Endothelial cell of umbilical vein (primary cell): ENCODE data around the gene KRTAP10-9. TPM values are rescaled to one million over a fixed set of nuclear protein-coding genes. Genes with fewer than 3 reads are reported as not detected.

Experiments
- BruUV-seq: library from RNA; stranded (reverse); fragments of 400-500 nt; replicated peaks from 2 replicates; lab custom pipeline; 2021; lab: Mats Ljungman, UMichigan
- CTCF ChIA-PET: fragments of 300-600, 350-600 bp; sonication (Branson Sonifier 250); formaldehyde crosslinking; loops from one replicate; lab custom pipeline; 2021; ENCODE audit warnings: antibody characterized with exemption, inconsistent platforms; lab: Charles Lee
- POLR2A ChIA-PET: fragments of 300-600, 350-600 bp; sonication (Branson Sonifier 250); formaldehyde crosslinking; loops from one replicate; lab custom pipeline; 2021; ENCODE audit warnings: antibody characterized with exemption, inconsistent platforms; lab: Charles Lee
- DNase-seq: peaks from one replicate; pipeline ENCODE4 v3.0.0-alpha.2; 2011; ENCODE audit warnings: low read depth, low spot score
- FAIRE-seq: peaks from 2 replicates; lab custom pipeline; 2011; peaks lifted over from hg19 to GRCh38; lab: Jason Lieb, UNC
- H2AFZ ChIP-seq: 2 replicates; pipeline ENCODE4 v1.6.0; 2012; ENCODE audit warnings: low read depth, low read length, control low read depth, inconsistent platforms
- H3K27ac ChIP-seq: 2 replicates; pipeline ENCODE4 v1.5.1; 2011; ENCODE audit warnings: low read depth, mild to moderate bottlenecking, control low read depth, low read length, moderate library complexity; ENCODE audit not compliant: insufficient read depth
- H3K27me3 ChIP-seq, 2 experiments: 2 replicates each; pipeline versions ENCODE4 v1.6.0 to v1.6.1; 2011; ENCODE audit warnings: low read length in 2 of 2, mixed read lengths in 1 of 2; ENCODE audit not compliant: control insufficient read depth in 2 of 2, insufficient read depth in 2 of 2
- H3K36me3 ChIP-seq, 2 experiments: 2 replicates in 1 of 2; 3 replicates in 1 of 2; pipeline ENCODE4 v1.5.1; 2011; ENCODE audit warnings: low read length in 2 of 2, mild to moderate bottlenecking in 1 of 2, moderate library complexity in 1 of 2; ENCODE audit not compliant: control insufficient read depth in 2 of 2, insufficient read depth in 2 of 2; ENCODE audit errors: extremely low read depth in 1 of 2
- H3K4me1 ChIP-seq: 3 replicates; pipeline ENCODE4 v1.5.1; 2011; ENCODE audit warnings: mild to moderate bottlenecking, low read length; ENCODE audit not compliant: control insufficient read depth, insufficient read depth; ENCODE audit errors: extremely low read depth
- H3K4me2 ChIP-seq: 2 replicates; pipeline ENCODE4 v1.6.1; 2011; ENCODE audit warnings: low read length, control low read depth, mixed read lengths; ENCODE audit not compliant: insufficient read depth
- H3K4me3 ChIP-seq, 3 experiments: fragments of 200-600 bp in 1 of 3; sonication (generic), shearing (Covaris generic) in 1 of 3; replicated peaks in 1 of 3; 2 replicates each; pipeline ENCODE4 v1.5.1; 2011 to 2016; ENCODE audit warnings: control low read depth in 3 of 3, low read length in 3 of 3, mild to moderate bottlenecking in 2 of 3, inconsistent platforms in 1 of 3, low read depth in 1 of 3, moderate library complexity in 1 of 3; ENCODE audit not compliant: insufficient read depth in 1 of 3
- H3K79me2 ChIP-seq: 2 replicates; pipeline ENCODE4 v1.6.0; 2012; ENCODE audit warnings: low read length, inconsistent platforms; ENCODE audit not compliant: control insufficient read depth, insufficient read depth
- H3K9ac ChIP-seq: replicated peaks from 2 replicates; pipeline ENCODE3; 2011; ENCODE audit warnings: low read length, control low read depth; ENCODE audit not compliant: insufficient read depth; ENCODE audit errors: extremely low read depth
- H3K9me1 ChIP-seq: replicated peaks from 3 replicates; pipeline ENCODE4 v1.6.0; 2011; ENCODE audit warnings: mild to moderate bottlenecking, low read length; ENCODE audit not compliant: control insufficient read depth, insufficient read depth; ENCODE audit errors: extremely low read depth
- H3K9me3 ChIP-seq: replicated peaks from 2 replicates; pipeline ENCODE4 v1.5.1; 2012; ENCODE audit warnings: low read length, inconsistent platforms; ENCODE audit not compliant: control insufficient read depth, insufficient read depth
- H4K20me1 ChIP-seq: replicated peaks from 2 replicates; pipeline ENCODE3; 2011; ENCODE audit warnings: mild to moderate bottlenecking, low read length; ENCODE audit not compliant: control insufficient read depth, insufficient read depth; ENCODE audit errors: extremely low read depth
- CTCF ChIP-seq, 2 donors: IDR thresholded peaks; 1 replicate in 1 of 2; 2 replicates in 1 of 2; pipeline ENCODE4 v1.5.1; 2011; ENCODE audit warnings: low read length in 2 of 2, mild to moderate bottlenecking in 2 of 2, moderate library complexity in 2 of 2, control low read depth in 1 of 2, inconsistent platforms in 1 of 2, low read depth in 1 of 2; ENCODE audit not compliant: insufficient read depth in 1 of 2; ENCODE audit errors: extremely low read depth in 1 of 2
- EZH2 ChIP-seq: IDR thresholded peaks from 2 replicates; pipeline ENCODE4 v1.6.1; 2012; ENCODE audit warnings: borderline replicate concordance, low read depth, mild to moderate bottlenecking, moderate library complexity, low read length, inconsistent platforms; ENCODE audit not compliant: severe bottlenecking
- FOS ChIP-seq: IDR thresholded peaks from 2 replicates; pipeline ENCODE4 v1.6.1; 2011; ENCODE audit warnings: mild to moderate bottlenecking, low read length, moderate library complexity, borderline replicate concordance; ENCODE audit not compliant: insufficient read depth
- GATA2 ChIP-seq: IDR thresholded peaks from 2 replicates; pipeline ENCODE4 v1.7.0; 2011; ENCODE audit warnings: low read depth, mild to moderate bottlenecking, moderate library complexity, mixed read lengths, low read length; ENCODE audit not compliant: insufficient read length, insufficient read depth
- JUN ChIP-seq: IDR thresholded peaks from 2 replicates; pipeline ENCODE4 v1.6.1; 2011; ENCODE audit warnings: borderline replicate concordance, low read depth; ENCODE audit not compliant: insufficient read length, insufficient read depth
- MYC ChIP-seq: IDR thresholded peaks from one replicate; pipeline ENCODE4 v1.6.1; 2011; ENCODE audit warnings: mild to moderate bottlenecking, low read depth, low read length
- POLR2A ChIP-seq: IDR thresholded peaks from 2 replicates; pipeline ENCODE4 v1.6.1; 2012; ENCODE audit warnings: low read depth, mild to moderate bottlenecking, control low read depth, low read length
- POLR2AphosphoS5 ChIP-seq: IDR thresholded peaks from 2 replicates; pipeline ENCODE4 v1.6.1; 2012; ENCODE audit warnings: low read depth, mild to moderate bottlenecking, control low read depth, low read length, moderate library complexity; ENCODE audit not compliant: insufficient read depth
- dilution Hi-C: fragments of 300-500 bp; cut with MboI; formaldehyde crosslinking; loops from one replicate; pipeline ENCODE4 v1.15.0; 2019; ENCODE audit warnings: low sequenced_read_pairs; ENCODE audit not compliant: extremely low pct_ligation_motif_present
- intact Hi-C: fragments of 100-400 bp; cut with micrococcal nuclease; formaldehyde crosslinking; loops from one replicate; pipeline ENCODE4 v1.10.0; 2022
- polyA plus RNA-seq, 4 experiments: library from polyadenylated mRNA; depleted of rRNA in 3 of 4; stranded (reverse) in 3 of 4; unstranded in 1 of 4; fragments of >200 nt; gene quantifications; 2 replicates each; pipeline versions ENCODE4 v1.2.1 to v1.2.3, GENCODE V29; 2011 to 2012; ENCODE audit warnings: missing spikeins in 1 of 4
- total RNA-seq: library from RNA; stranded (reverse); gene quantifications from 2 replicates; pipeline ENCODE4 v1.2.3, GENCODE V29; 2021
- TF ChIP-seq, protein P1 (sequence below): IDR thresholded peaks from 2 replicates; pipeline ENCODE4 v1.6.1; 2011; ENCODE audit not compliant: insufficient read depth, insufficient read length

Gene KRTAP10-9
- total and polyA plus RNA-seq, 2 donors (not counting 3 experiments of a cell fraction or from before 2014, with no cell fraction given) = not detected

GRCh38 chr21:44649521-44650100 lies 22.7 kb downstream of the KRTAP10-9 start:
- Histone ChIP-seq H3K27me3 (no peaks in the 10 kb centered on the region), H3K9me1 (no peaks in the 10 kb centered on the region), H3K9me3 (no peaks in the 10 kb centered on the region), H2AFZ (no peak overlapping the region), H3K4me1 (no peaks in the 10 kb centered on the region), H3K27ac (no peak overlapping the region), H3K79me2 (no peaks in the 10 kb centered on the region), H4K20me1 (no peaks in the 10 kb centered on the region), H3K9ac (no peak overlapping the region), H3K36me3 (no peaks in the 10 kb centered on the region), H3K4me3 (no peak overlapping the region), H3K4me2 (no peak overlapping the region)
- POLR2A ChIA-PET = no interaction called here
- TF ChIP-seq, protein P1, sequence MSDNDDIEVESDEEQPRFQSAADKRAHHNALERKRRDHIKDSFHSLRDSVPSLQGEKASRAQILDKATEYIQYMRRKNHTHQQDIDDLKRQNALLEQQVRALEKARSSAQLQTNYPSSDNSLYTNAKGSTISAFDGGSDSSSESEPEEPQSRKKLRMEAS = no peak
- TF ChIP-seq POLR2AphosphoS5 (no peak), JUN (no peak), MYC (no peak), CTCF (IDR thresholded peaks at IDR 0.05; ENCODE audit: extremely low read depth in 1 of 2, insufficient read depth in 1 of 2, low read depth in 1 of 2, low read length in 2 of 2) (no peak), EZH2 (no peak), GATA2 (no peak), FOS (no peak), POLR2A (no peak)
- BruUV-seq = no TSS peak
- intact Hi-C loops = no loop called here
- FAIRE-seq (no peak), DNase-seq (no peak)
- dilution Hi-C loops = no loop called here
- CTCF ChIA-PET = no interaction called here
